Calu3 (cell line): ENCODE measurements around the gene ADCY6. TPM values are rescaled to one million over a fixed set of nuclear protein-coding genes. Genes with fewer than 3 reads are reported as not detected.

Experiments used
- Bru-seq: library from RNA; stranded (reverse); fragments of 400-500 nt; gene quantifications from one replicate; lab custom pipeline; 2021; lab: Mats Ljungman, UMichigan
- BruChase-seq, 2 experiments: library from RNA; stranded (reverse); fragments of 400-500 nt; gene quantifications; one replicate each; lab custom pipeline; 2021; lab: Mats Ljungman, UMichigan
- BruUV-seq: library from RNA; stranded (reverse); fragments of 400-500 nt; replicated peaks from 2 replicates; lab custom pipeline; 2021; lab: Mats Ljungman, UMichigan
- CTCF ChIA-PET: fragments of 300-600 bp; sonication (Branson Sonifier 250); formaldehyde crosslinking; loops from one replicate; lab custom pipeline; 2022; ENCODE audit warnings: antibody characterized with exemption; lab: Charles Lee
- DNase-seq: peaks from one replicate; pipeline ENCODE4 v3.0.0; 2022
- H3K27ac Mint-ChIP-seq: one replicate; pipeline ENCODE4 v1.8.0; 2022; ENCODE audit warnings: mixed read lengths; ENCODE audit not compliant: unreplicated experiment
- H3K27me3 Mint-ChIP-seq: one replicate; pipeline ENCODE4 v1.8.0; 2022; ENCODE audit warnings: mixed read lengths; ENCODE audit not compliant: unreplicated experiment
- H3K36me3 Mint-ChIP-seq: one replicate; pipeline ENCODE4 v1.8.0; 2022; ENCODE audit warnings: mild to moderate bottlenecking, moderate library complexity, mixed read lengths; ENCODE audit not compliant: insufficient read depth, unreplicated experiment
- H3K4me1 Mint-ChIP-seq: one replicate; pipeline ENCODE4 v1.8.0; 2022; ENCODE audit warnings: mild to moderate bottlenecking, low read depth, mixed read lengths; ENCODE audit not compliant: unreplicated experiment
- H3K4me3 Mint-ChIP-seq: one replicate; pipeline ENCODE4 v1.8.0; 2022; ENCODE audit warnings: mild to moderate bottlenecking, low read depth, moderate library complexity, mixed read lengths; ENCODE audit not compliant: unreplicated experiment
- H3K9me3 Mint-ChIP-seq: one replicate; pipeline ENCODE4 v1.8.0; 2022; ENCODE audit warnings: low read depth, mixed read lengths; ENCODE audit not compliant: unreplicated experiment
- CTCF ChIP-seq: fragments of 200-600 bp; IDR thresholded peaks from one replicate; pipeline ENCODE4 v1.8.0; 2022; ENCODE audit warnings: antibody characterized with exemption; ENCODE audit not compliant: unreplicated experiment
- intact Hi-C: fragments of 100-400 bp; cut with micrococcal nuclease; formaldehyde crosslinking; loops from one replicate; pipeline ENCODE4 v1.10.0; 2022; ENCODE audit not compliant: unreplicated experiment
- long read RNA-seq: library from polyadenylated mRNA; stranded (forward); transcript quantifications from one replicate; pipeline ENCODE4 v2.0.0, GENCODE V29; 2022
- total RNA-seq: library from RNA; stranded (reverse); gene quantifications from 2 replicates; pipeline ENCODE4 v1.2.3, GENCODE V29; 2022

Gene ADCY6
- total RNA-seq (39.0 and 42.9 TPM in 2 replicates), Bru-seq, nascent RNA (percentile 55 among the genes with signal in this experiment), BruChase-seq, experiment 1, labeled RNA remaining after a 6-hour chase (percentile 80 among the genes with signal in this experiment), BruChase-seq, experiment 2, labeled RNA remaining after a 2-hour chase (percentile 81 among the genes with signal in this experiment)
- long read RNA-seq, full-length matches to known transcripts = 3 of 23 reads
- long read RNA-seq, partial matches to known transcripts = 3 of 23 reads
- long read RNA-seq, other reads (novel, unspliced or antisense) = 17 of 23 reads

GRCh38 chr12:48788854-48789775 is at the start of gene ADCY6:
TSS of gene ADCY6 (minus strand) at chr12:48789089. CDS start at chr12:48783434, 5,655 bp downstream.
- H3K4me3 Mint-ChIP-seq = peak within 1 kb of the TSS; percentile 97
- peaks cover 24% of the 10 kb centered on the region for H3K36me3 Mint-ChIP-seq
- no peaks in the 10 kb centered on the region for H3K9me3 Mint-ChIP-seq
- no peak for TF ChIP-seq CTCF
- no TSS peak for BruUV-seq
- peak within 1 kb of the TSS; percentile 67 for H3K27ac Mint-ChIP-seq
- no peaks in the 10 kb centered on the region for H3K27me3 Mint-ChIP-seq
- DNase-seq = peak; percentile 72
- H3K4me1 Mint-ChIP-seq = peaks cover 13% of the 10 kb centered on the region
- CTCF ChIA-PET = interaction anchor here (0.6 to 1.9 kb wide), 5 partner anchors 21 to 243 kb away, joined by 3 to 10 read pairs (median 7); no protein-coding TSS in a partner anchor
- intact Hi-C loops = no loop called here

GRCh38 chr12:48838048-48838447 is 49.2 kb upstream of the ADCY6 start:
- no peak for DNase-seq
- Mint-ChIP-seq H3K27me3 (no peaks in the 10 kb centered on the region), H3K4me3 (no peak overlapping the region), H3K4me1 (no peaks in the 10 kb centered on the region), H3K9me3 (no peaks in the 10 kb centered on the region), H3K27ac (no peak overlapping the region), H3K36me3 (peaks cover 28% of the 10 kb centered on the region)
- CTCF ChIA-PET = no interaction called here
- TF ChIP-seq CTCF = no peak
- BruUV-seq = no TSS peak
- intact Hi-C loops = no loop called here

- no peaks in the 10 kb centered on the region for H3K4me1 Mint-ChIP-seq
- CTCF ChIA-PET = no interaction called here
- H3K36me3 Mint-ChIP-seq = peaks cover 20% of the 10 kb centered on the region
- no peak overlapping the region for H3K4me3 Mint-ChIP-seq
- no peak for TF ChIP-seq CTCF
- intact Hi-C loops = no loop called here
- DNase-seq = no peak
- BruUV-seq = no TSS peak
- H3K27ac Mint-ChIP-seq = no peak overlapping the region
- H3K9me3 Mint-ChIP-seq = no peaks in the 10 kb centered on the region
- no peaks in the 10 kb centered on the region for H3K27me3 Mint-ChIP-seq
Observed at GRCh38 chr12:48832321-48833060, 43.6 kb upstream of the ADCY6 start.

- Mint-ChIP-seq H3K4me3 (no peak overlapping the region), H3K9me3 (no peaks in the 10 kb centered on the region), H3K27me3 (no peaks in the 10 kb centered on the region), H3K36me3 (peaks cover 20% of the 10 kb centered on the region), H3K4me1 (no peaks in the 10 kb centered on the region), H3K27ac (peak overlapping the region; percentile 3)
- BruUV-seq = no TSS peak
- DNase-seq = no peak
- CTCF ChIA-PET = no interaction called here
- no peak for TF ChIP-seq CTCF
- intact Hi-C loops = no loop called here
Observed at GRCh38 chr12:48831257-48831656, 42.4 kb upstream of the ADCY6 start.
